GM18951 (cell line): ENCODE data around the gene FAM181A.

Source experiments
- POLR2A ChIP-seq: IDR thresholded peaks from 4 replicates; pipeline ENCODE4 v1.6.1; 2011; ENCODE audit warnings: mild to moderate bottlenecking; ENCODE audit not compliant: insufficient read length, insufficient read depth; ENCODE audit errors: extremely low read depth
- in situ Hi-C: fragments of 300-500 bp; cut with MboI; formaldehyde crosslinking; loops from one replicate; pipeline ENCODE4 v1.12.0; 2022; ENCODE audit warnings: low sequenced_read_pairs, mixed read lengths, inconsistent platforms; ENCODE audit not compliant: unreplicated experiment

The FAM181A gene

GRCh38 chr14:93952829-93953228 is 25.7 kb downstream of the FAM181A start:
- in situ Hi-C loops: no loop called here
- TF ChIP-seq POLR2A: no peak

- in situ Hi-C loops: no loop called here
Observed at GRCh38 chr14:93953263-93953662, 26.1 kb downstream of the FAM181A start.

GRCh38 chr14:93953739-93954515 is 26.8 kb downstream of the FAM181A start:
- in situ Hi-C loops: no loop called here
- no peak for TF ChIP-seq POLR2A

More at GRCh38 chr14:93953263-93953662, 26.1 kb downstream of the FAM181A start:
- no peak for TF ChIP-seq POLR2A

- no peak for TF ChIP-seq POLR2A
- in situ Hi-C loops: no loop called here
Observed at GRCh38 chr14:93954516-93954830, 27.3 kb downstream of the FAM181A start.

GRCh38 chr14:93954900-93955849 is 28.0 kb downstream of the FAM181A start:
- TF ChIP-seq POLR2A: peak; percentile 40
- in situ Hi-C loops: no loop called here

- in situ Hi-C loops: no loop called here
- TF ChIP-seq POLR2A: no peak
Observed at GRCh38 chr14:93955850-93956481, 28.8 kb downstream of the FAM181A start.

GRCh38 chr14:93956514-93957332 is 29.6 kb downstream of the FAM181A start:
- TF ChIP-seq POLR2A: no peak
- in situ Hi-C loops: no loop called here

- in situ Hi-C loops: no loop called here
Observed at GRCh38 chr14:93957333-93957710, 30.2 kb downstream of the FAM181A start.

GRCh38 chr14:93957751-93958566 is 30.8 kb downstream of the FAM181A start:
- in situ Hi-C loops: no loop called here
- TF ChIP-seq POLR2A: no peak

More at GRCh38 chr14:93957333-93957710, 30.2 kb downstream of the FAM181A start:
- TF ChIP-seq POLR2A: peak; percentile 5

GRCh38 chr14:93958567-93959238 is 31.6 kb downstream of the FAM181A start:
- in situ Hi-C loops: no loop called here

GRCh38 chr14:93959239-93960107 is 32.3 kb downstream of the FAM181A start:
- in situ Hi-C loops: no loop called here
- TF ChIP-seq POLR2A: peak; percentile 59

More at GRCh38 chr14:93958567-93959238, 31.6 kb downstream of the FAM181A start:
- no peak for TF ChIP-seq POLR2A

GRCh38 chr14:93960108-93960475 is 32.9 kb downstream of the FAM181A start:
- in situ Hi-C loops: no loop called here
- TF ChIP-seq POLR2A: no peak
